K562 (cell line): ENCODE data around the gene STMND1. TPM values are rescaled to one million over a fixed set of nuclear protein-coding genes. Genes with fewer than 3 reads are reported as not detected.

Experiments used
- ATAC-seq: fragments of 200-7000 bp; cut with Tn5 transposase; 3 replicates; pipeline ENCODE4 v1.9.1; 2020; ENCODE audit warnings: moderate library complexity
- BruUV-seq: library from RNA; stranded (reverse); fragments of 400-500 nt; replicated peaks from 2 replicates; lab custom pipeline; 2021; lab: Mats Ljungman, UMichigan
- CTCF ChIA-PET: fragments of 300-600 bp; formaldehyde crosslinking; extraction: SDS; loops from one replicate; lab custom pipeline; 2021; ENCODE audit warnings: low intra/inter-chr PET ratio; lab: Yijun Ruan, JAX
- POLR2A ChIA-PET: fragments of 300-600, 350-650 bp; sonication (Branson Sonifier 250); formaldehyde crosslinking; extraction: SDS; loops from one replicate; lab custom pipeline; 2021; ENCODE audit warnings: antibody characterized with exemption, inconsistent platforms; lab: Yijun Ruan, JAX
- DNase-seq, 4 experiments: peaks; one replicate each; pipeline versions ENCODE4 v3.0.0 to v3.0.0-alpha.2; 2011 to 2018; ENCODE audit warnings: low spot score in 3 of 4, mixed read lengths in 3 of 4; ENCODE audit errors: extremely low read depth in 1 of 4
- FAIRE-seq: peaks from 2 replicates; lab custom pipeline; 2011; peaks lifted over from hg19 to GRCh38; lab: Jason Lieb, UNC
- H2AFZ ChIP-seq: 2 replicates; pipeline ENCODE4 v1.6.0; 2011; ENCODE audit warnings: low read depth, low read length, control low read depth, inconsistent platforms
- H3K27ac ChIP-seq: fragments of 200-600 bp; 3 replicates; pipeline ENCODE4 v1.8.0; 2011; ENCODE audit warnings: low read depth, mild to moderate bottlenecking, control low read depth, inconsistent platforms, low read length, moderate library complexity, mixed read lengths; ENCODE audit errors: extremely low read depth
- H3K27me3 ChIP-seq, 2 experiments: fragments of 300-600 bp in 1 of 2; 2 replicates in 1 of 2; 3 replicates in 1 of 2; pipeline versions ENCODE4 v1.6.0 to v1.8.0; 2011; ENCODE audit warnings: inconsistent platforms in 2 of 2, low read length in 2 of 2, mild to moderate bottlenecking in 1 of 2, mixed read lengths in 1 of 2, moderate library complexity in 1 of 2; ENCODE audit not compliant: control insufficient read depth in 2 of 2, insufficient read depth in 2 of 2
- H3K36me3 ChIP-seq: fragments of 300-600 bp; 3 replicates; pipeline ENCODE4 v1.8.0; 2011; ENCODE audit warnings: mild to moderate bottlenecking, low read length, inconsistent platforms; ENCODE audit not compliant: control insufficient read depth, insufficient read depth
- H3K4me1 ChIP-seq, 2 experiments: fragments of 200-600 bp in 1 of 2; replicated peaks in 1 of 2; 2 replicates in 1 of 2; 3 replicates in 1 of 2; pipeline versions ENCODE4 v1.5.1 to v1.8.0; 2011; ENCODE audit warnings: inconsistent platforms in 2 of 2, low read length in 2 of 2, mild to moderate bottlenecking in 1 of 2, mixed read lengths in 1 of 2, moderate library complexity in 1 of 2; ENCODE audit not compliant: control insufficient read depth in 2 of 2, insufficient read depth in 2 of 2
- H3K4me2 ChIP-seq: 2 replicates; pipeline ENCODE4 v1.6.1; 2011; ENCODE audit warnings: low read length, control low read depth, inconsistent platforms, mixed read lengths; ENCODE audit not compliant: insufficient read depth
- H3K4me3 ChIP-seq: fragments of 200-600 bp; sonication (generic), shearing (Covaris generic); 2 replicates; pipeline ENCODE4 v1.5.1; 2016; ENCODE audit warnings: control low read depth, inconsistent platforms
- H3K79me2 ChIP-seq: fragments of 200-600 bp; 3 replicates; pipeline ENCODE4 v1.8.0; 2011; ENCODE audit warnings: low read length, inconsistent platforms; ENCODE audit not compliant: control insufficient read depth, insufficient read depth
- H3K9ac ChIP-seq, 2 experiments: 2 replicates each; pipeline versions ENCODE4 v1.6.0 to v1.6.1; 2011; ENCODE audit warnings: low read depth in 2 of 2, low read length in 2 of 2, control low read depth in 1 of 2, inconsistent platforms in 1 of 2, mild to moderate bottlenecking in 1 of 2, mixed read lengths in 1 of 2; ENCODE audit not compliant: insufficient read depth in 1 of 2
- H3K9me1 ChIP-seq: one replicate; pipeline ENCODE4 v1.6.0; 2011; ENCODE audit warnings: inconsistent platforms, mild to moderate bottlenecking, low read length, moderate library complexity; ENCODE audit not compliant: control insufficient read depth, insufficient read depth
- H3K9me3 ChIP-seq: replicated peaks from 2 replicates; pipeline ENCODE4 v1.5.1; 2011; ENCODE audit warnings: low read depth, low read length, inconsistent platforms; ENCODE audit not compliant: control insufficient read depth, insufficient read depth
- H4K20me1 ChIP-seq: replicated peaks from 2 replicates; pipeline ENCODE4 v1.6.1; 2011; ENCODE audit warnings: low read length, inconsistent platforms, mixed read lengths; ENCODE audit not compliant: control insufficient read depth, insufficient read depth
- BCLAF1 ChIP-seq, 2 experiments: fragments of 450-650 bp in 1 of 2; IDR thresholded peaks; 2 replicates each; pipeline ENCODE4 v1.6.1; 2011 to 2017; ENCODE audit warnings: low read depth in 2 of 2, antibody characterized with exemption in 1 of 2, borderline replicate concordance in 1 of 2, low read length in 1 of 2, mild to moderate bottlenecking in 1 of 2, mixed read lengths in 1 of 2; ENCODE audit not compliant: control insufficient read depth in 1 of 2
- CBX1 ChIP-seq: sonication (generic); IDR thresholded peaks from 2 replicates; pipeline ENCODE4 v1.6.1; 2016; ENCODE audit warnings: antibody characterized with exemption, low read depth, mild to moderate bottlenecking
- COPS2 ChIP-seq: fragments of 450-650 bp; conservative IDR thresholded peaks from 2 replicates; pipeline ENCODE4 v1.6.1; 2016; ENCODE audit warnings: mild to moderate bottlenecking, moderate library complexity
- ID3 ChIP-seq, 2 experiments: fragments of 250-450 bp in 1 of 2; fragments of 450-650 bp in 1 of 2; sonication (Bioruptor Pico) in 1 of 2; IDR thresholded peaks; 2 replicates each; pipeline versions ENCODE4 v1.6.1 to v1.8.0; 2016 to 2021; ENCODE audit warnings: mild to moderate bottlenecking in 2 of 2, moderate library complexity in 2 of 2, missing compliant biosample characterization in 1 of 2, missing genetic modification characterization in 1 of 2
- NFIC ChIP-seq: fragments of 450-650 bp; IDR thresholded peaks from 2 replicates; pipeline ENCODE4 v1.6.1; 2017; ENCODE audit warnings: mild to moderate bottlenecking, inconsistent platforms
- POLR2AphosphoS2 ChIP-seq: IDR thresholded peaks from 2 replicates; pipeline ENCODE4 v1.6.1; 2012; ENCODE audit warnings: low read length, improper control_type of control experiment
- SP1 ChIP-seq: sonication (generic); formaldehyde crosslinking; IDR thresholded peaks from 2 replicates; pipeline ENCODE4 v1.8.1; 2022; ENCODE audit warnings: mild to moderate bottlenecking, missing genetic modification reagents
- SP2 ChIP-seq: IDR thresholded peaks from 2 replicates; pipeline ENCODE4 v1.6.1; 2011; ENCODE audit warnings: mild to moderate bottlenecking, low read depth, low read length, moderate library complexity; ENCODE audit not compliant: poor library complexity, severe bottlenecking; ENCODE audit errors: extremely low read depth
- STAT5B ChIP-seq: fragments of 250-450 bp; sonication (Bioruptor Pico); IDR thresholded peaks from 2 replicates; pipeline ENCODE4 v1.8.0; 2021; ENCODE audit warnings: mild to moderate bottlenecking, inconsistent platforms
- THAP12 ChIP-seq: fragments of 250-450 bp; sonication (Bioruptor Pico); IDR thresholded peaks from 2 replicates; pipeline ENCODE4 v1.9.0; 2021; ENCODE audit warnings: mild to moderate bottlenecking, inconsistent platforms
- ZBTB43 ChIP-seq: sonication (generic); formaldehyde crosslinking; IDR thresholded peaks from 2 replicates; pipeline ENCODE4 v1.8.0; 2023; ENCODE audit warnings: mild to moderate bottlenecking, missing genetic modification reagents
- ZNF217 ChIP-seq: sonication (generic); formaldehyde crosslinking; IDR thresholded peaks from 2 replicates; pipeline ENCODE4 v1.8.0; 2022; ENCODE audit warnings: mild to moderate bottlenecking, missing genetic modification reagents
- WGBS: fragments of 100-300 bp; shearing (Covaris generic); methylation state at CpG from one replicate; pipeline ENCODE4 v1.1.6; 2016; ENCODE audit warnings: low coverage, mixed read lengths; ENCODE audit not compliant: insufficient coverage; ENCODE audit errors: missing lambda C conversion rate; 5-methylcytosine and 5-hydroxymethylcytosine counted together
- in situ Hi-C: fragments of 300-500 bp; cut with MboI; formaldehyde crosslinking; loops from 4 replicates; pipeline ENCODE4 v1.15.0; 2018; ENCODE audit warnings: inconsistent platforms, mixed read lengths
- intact Hi-C: fragments of 100-400 bp; cut with micrococcal nuclease; formaldehyde crosslinking; loops from 2 replicates; pipeline ENCODE4 v1.14.2; 2022
- polyA plus RNA-seq, 8 experiments: library from polyadenylated mRNA; depleted of rRNA in 4 of 8; stranded (reverse) in 5 of 8; unstranded in 3 of 8; fragments of >200 nt; fragmentation: Nextera tagmentation in 2 of 8; fragmentation: Illumina TruSeq in 1 of 8; extraction: Ambion mirVana in 2 of 8; extraction: Trizol in 1 of 8; gene quantifications; 2 replicates each; pipeline versions ENCODE4 v1.2.1 to v1.2.3, GENCODE V29; 2011 to 2014; ENCODE audit warnings: inconsistent platforms in 1 of 8, missing spikeins in 1 of 8
- total RNA-seq, 7 experiments: library from RNA; depleted of rRNA in 6 of 7; stranded (reverse); fragments of >200 nt in 6 of 7; fragmentation: Illumina TruSeq in 2 of 7; extraction: Trizol in 2 of 7; gene quantifications; 2 replicates each; pipeline versions ENCODE4 v1.2.1 to v1.2.3, GENCODE V29; 2011 to 2021; ENCODE audit warnings: low replicate concordance in 1 of 7

Gene STMND1
- total and polyA plus RNA-seq, 9 of the 15 experiments (the other 6 are each of a cell fraction or from before 2014, with no cell fraction given): not detected

GRCh38 chr6:17159240-17159639 is 57.4 kb downstream of the STMND1 start:
- H3K4me1 ChIP-seq: no peaks in the 10 kb centered on the region
- no peak overlapping the region for H3K4me3 ChIP-seq
- no peaks in the 10 kb centered on the region for H3K9me1 ChIP-seq
- POLR2A ChIA-PET: no interaction called here
- no peaks in the 10 kb centered on the region for H4K20me1 ChIP-seq
- in situ Hi-C loops (loop anchor here (5.0 to 25.0 kb wide), 3 partner anchors 433 to 1153 kb away; no protein-coding TSS in a partner anchor), intact Hi-C loops (loop anchor here (5.0 kb wide), 2 partner anchors 1163 to 1343 kb away; no protein-coding TSS in a partner anchor)
- no peak for DNase-seq
- H3K4me2 ChIP-seq: no peak overlapping the region
- no TSS peak for BruUV-seq
- H3K36me3 ChIP-seq: no peaks in the 10 kb centered on the region
- H3K27me3 ChIP-seq: no peaks in the 10 kb centered on the region
- TF ChIP-seq POLR2AphosphoS2 (no peak), COPS2 (no peak), NFIC (no peak), ID3 (CRISPR knock-in tag; IDR thresholded peaks at IDR 0.05) (no peak), ID3 (tag; IDR thresholded peaks at IDR 0.05) (no peak), STAT5B (CRISPR knock-in tag) (no peak), THAP12 (CRISPR knock-in tag) (no peak), BCLAF1 (IDR thresholded peaks at IDR 0.05; ENCODE audit: borderline replicate concordance in 1 of 2, control insufficient read depth in 1 of 2, low read depth in 2 of 2, low read length in 1 of 2) (no peak), ZBTB43 (CRISPR knock-in tag) (no peak), ZNF217 (CRISPR knock-in tag) (no peak), SP1 (CRISPR knock-in tag) (no peak), CBX1 (no peak), SP2 (no peak)
- TF ChIP-seq, all 486 proteins: peak for 0
- Histone ChIP-seq H3K9me3 (no peaks in the 10 kb centered on the region), H3K9ac (no peak overlapping the region), H2AFZ (no peak overlapping the region), H3K27ac (no peak overlapping the region), H3K79me2 (no peaks in the 10 kb centered on the region)
- no peak for ATAC-seq
- no peak for FAIRE-seq
- CTCF ChIA-PET: interaction anchor here (0.8 kb wide), 1 partner anchor 425 kb away, joined by 3 read pairs; no protein-coding TSS in a partner anchor
- 0% methylated on average over 5 of the region's 5 CpGs for WGBS
